Islet of Langerhans (tissue), 1 donor: ENCODE results near the gene GMIP.

Source experiments
- FAIRE-seq: peaks from one replicate; lab custom pipeline; 2011; peaks lifted over from hg19 to GRCh38; lab: Jason Lieb, UNC

GMIP gene

DNA sequence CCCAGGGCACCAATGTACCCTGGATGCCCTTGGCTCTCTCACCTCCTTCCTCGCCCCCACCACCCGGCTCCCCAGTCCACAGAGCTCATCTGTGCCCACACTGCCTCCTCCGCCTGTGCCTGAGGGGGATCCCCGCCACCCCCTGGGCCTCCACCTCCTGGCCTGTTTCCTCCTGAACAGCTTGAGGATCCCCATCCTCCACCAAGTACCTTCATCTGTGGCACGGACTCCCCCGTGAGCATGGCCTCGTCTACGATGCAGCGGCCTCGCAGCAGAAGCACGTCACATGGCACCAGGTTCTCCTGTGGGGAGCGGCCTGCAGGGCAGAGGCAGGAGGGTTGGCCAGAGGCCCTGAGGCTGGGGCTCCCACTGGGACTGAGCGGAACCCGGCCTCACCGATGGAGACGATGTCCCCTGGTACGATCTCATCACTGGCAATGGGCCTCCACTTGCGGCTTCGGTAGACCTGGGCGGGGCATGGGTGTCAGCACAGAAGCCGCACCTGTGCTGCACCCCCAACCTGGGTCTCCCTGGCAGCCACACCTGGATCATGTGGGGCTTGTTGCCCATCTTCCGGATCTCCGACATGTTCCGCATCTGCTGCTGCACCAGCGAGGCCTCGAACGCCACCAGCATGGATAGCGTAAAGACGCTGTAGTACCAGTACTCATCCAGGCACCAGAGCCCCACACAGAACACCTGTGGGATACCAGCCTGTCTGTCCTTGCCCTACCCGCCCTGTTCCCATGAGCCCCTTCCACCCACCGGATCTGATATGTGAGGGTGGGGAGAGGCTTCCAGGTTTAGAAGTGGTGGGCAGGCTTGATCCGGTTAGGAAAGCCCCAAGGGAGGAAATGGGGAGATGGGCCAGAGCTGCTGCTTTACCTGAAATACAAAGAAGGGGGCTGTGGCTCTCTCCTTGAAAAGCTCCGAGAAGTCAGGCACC, 13.3 kb upstream of the GMIP start:
- no peak for FAIRE-seq

- no peak for FAIRE-seq
Measured at GRCh38 chr19:19655641-19656343, 12.3 kb upstream of the GMIP start.

- no peak for FAIRE-seq
Measured at GRCh38 chr19:19655051-19655594, 11.7 kb upstream of the GMIP start.

DNA sequence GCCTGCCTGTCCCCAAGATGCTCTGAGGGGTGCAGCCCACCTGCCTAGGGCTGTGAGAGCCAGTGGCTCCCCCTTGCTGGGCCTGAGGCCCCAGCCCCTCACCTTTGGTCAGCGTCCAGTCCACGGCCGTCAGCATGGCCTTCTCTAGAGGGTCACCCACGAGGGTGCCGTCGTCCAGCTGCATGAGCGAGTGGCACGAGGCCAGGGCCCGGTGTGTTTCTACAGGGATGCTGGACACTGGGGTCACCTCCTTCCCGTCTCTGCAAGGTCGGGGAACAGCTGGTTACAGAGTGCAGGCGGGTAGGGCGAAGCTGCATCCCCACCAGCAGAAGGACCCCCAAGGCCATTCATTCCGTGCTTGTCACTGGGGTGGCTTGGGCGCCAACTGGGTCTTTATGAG, 11.0 kb upstream of the GMIP start:
- FAIRE-seq = no peak

- FAIRE-seq = no peak
Measured at GRCh38 chr19:19653597-19654147, 10.2 kb upstream of the GMIP start.

DNA sequence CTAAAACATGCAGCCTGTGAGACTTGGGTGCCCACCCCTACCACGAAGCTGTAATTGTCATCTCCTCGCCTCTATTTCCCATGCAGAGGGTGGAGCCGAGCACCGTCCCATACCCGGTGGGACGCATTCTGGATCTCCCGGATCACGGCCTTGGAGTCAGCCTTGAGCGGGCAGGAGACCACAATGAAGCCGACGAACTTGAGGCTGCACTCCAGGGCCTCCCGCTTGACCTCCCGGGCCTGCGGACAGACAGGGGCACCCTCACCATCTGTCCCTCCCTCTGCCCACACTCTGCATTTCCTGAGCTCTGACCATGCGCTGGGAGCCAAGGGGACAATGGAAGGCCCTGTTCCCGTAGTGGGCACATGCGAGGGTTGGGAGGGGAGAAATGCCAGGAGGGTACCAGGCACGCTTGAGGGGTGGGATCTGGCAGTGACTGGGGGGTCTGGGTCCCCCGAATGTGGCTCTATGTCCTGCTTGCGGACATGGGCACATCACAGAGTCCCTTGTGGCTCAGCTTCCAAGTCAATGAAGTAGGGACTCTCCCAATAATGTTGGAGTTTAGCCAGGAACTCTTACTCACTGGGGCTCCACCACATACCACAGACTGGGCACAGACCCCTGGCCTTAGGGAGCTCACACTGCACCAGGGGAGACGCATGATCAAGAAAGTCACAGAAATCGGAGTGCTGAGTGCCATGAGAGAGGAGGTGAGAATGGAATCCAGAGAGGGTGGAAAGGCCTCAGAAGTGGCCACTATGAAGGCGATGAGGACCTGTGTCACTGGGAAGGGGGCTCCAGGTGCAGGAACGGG, 9.2 kb upstream of the GMIP start:
- no peak for FAIRE-seq

- no peak for FAIRE-seq
Measured at GRCh38 chr19:19651076-19651475, 7.6 kb upstream of the GMIP start.

DNA sequence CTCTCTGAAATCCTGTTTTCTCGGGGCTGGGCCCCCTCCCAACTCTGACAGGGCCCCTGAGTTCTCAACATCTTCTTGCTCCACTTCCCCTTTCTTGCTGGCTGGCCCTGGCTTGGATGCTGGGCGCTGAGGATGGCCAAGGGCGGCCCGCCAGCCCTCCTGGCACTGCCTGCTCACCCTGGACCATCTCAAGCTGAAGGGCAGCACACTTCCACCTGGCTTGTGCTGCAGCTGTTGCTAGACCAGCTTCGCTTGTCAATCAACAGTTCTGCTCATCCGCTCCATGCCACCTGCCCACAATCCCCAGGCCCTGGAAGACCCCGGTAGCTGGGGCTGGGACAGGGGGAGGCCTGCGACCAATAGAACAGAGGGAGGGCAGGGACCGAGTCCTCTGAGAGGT, 6.9 kb upstream of the GMIP start:
- FAIRE-seq = no peak

- no peak for FAIRE-seq
Measured at GRCh38 chr19:19649580-19649995, 6.1 kb upstream of the GMIP start.

DNA sequence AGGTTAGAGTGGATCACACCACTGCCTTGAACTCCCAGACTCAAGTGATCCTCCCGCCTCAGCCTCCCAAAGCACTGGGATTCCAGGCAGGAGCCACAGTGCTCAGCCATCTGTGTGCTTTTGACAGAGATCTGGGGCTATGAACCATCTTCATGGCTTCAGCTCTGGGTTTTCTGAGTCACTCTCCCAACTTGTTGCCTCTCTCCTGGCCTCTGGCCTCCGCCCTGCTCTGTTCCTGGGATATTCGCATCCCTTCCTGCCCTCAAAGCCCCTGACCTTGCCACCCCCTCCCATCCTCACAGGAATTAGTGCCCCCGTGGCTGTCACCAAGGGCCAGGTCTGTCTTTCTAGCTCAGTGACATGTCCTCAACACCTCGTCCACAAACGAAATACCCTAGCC, 5.7 kb upstream of the GMIP start:
- no peak for FAIRE-seq

DNA sequence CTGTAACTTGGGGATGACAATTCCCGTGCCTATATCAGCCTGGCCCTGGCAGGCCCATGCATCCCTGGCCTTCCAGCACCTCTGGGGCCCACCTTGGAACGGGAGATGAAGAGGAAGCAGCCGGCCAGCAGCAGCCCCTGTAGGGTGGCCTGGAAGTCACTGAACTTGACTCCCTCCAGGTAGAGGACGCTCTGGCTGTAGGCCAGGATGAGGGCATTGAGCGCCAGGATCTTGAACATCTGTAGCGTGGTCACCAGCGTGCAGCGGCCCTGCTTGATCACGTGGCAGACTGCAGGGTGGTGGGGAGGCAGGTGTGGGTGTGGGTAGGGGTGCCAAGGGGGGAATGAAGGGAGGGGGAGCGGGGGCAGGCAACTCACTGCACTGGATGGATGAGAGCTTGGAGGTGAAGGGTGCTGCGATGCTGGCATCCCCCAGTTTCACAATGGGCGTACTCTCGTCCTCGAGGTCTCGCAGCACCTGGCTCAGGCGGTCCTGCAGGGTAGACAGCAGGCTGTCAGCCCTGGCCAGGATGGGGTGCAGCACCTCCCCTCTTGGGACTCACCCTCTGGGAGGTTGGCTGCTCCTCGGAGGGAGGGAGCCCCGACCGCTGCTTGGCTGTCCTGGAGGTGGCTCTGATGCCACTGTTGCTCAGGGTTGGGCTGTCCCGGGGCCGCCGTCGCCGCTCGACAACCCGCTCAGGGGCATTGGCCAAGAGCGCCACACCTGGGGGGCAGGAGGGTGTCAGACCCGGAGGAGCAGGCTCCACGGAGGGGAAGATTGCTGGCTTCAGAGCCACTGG, 3.8 kb upstream of the GMIP start:
- FAIRE-seq = no peak

DNA sequence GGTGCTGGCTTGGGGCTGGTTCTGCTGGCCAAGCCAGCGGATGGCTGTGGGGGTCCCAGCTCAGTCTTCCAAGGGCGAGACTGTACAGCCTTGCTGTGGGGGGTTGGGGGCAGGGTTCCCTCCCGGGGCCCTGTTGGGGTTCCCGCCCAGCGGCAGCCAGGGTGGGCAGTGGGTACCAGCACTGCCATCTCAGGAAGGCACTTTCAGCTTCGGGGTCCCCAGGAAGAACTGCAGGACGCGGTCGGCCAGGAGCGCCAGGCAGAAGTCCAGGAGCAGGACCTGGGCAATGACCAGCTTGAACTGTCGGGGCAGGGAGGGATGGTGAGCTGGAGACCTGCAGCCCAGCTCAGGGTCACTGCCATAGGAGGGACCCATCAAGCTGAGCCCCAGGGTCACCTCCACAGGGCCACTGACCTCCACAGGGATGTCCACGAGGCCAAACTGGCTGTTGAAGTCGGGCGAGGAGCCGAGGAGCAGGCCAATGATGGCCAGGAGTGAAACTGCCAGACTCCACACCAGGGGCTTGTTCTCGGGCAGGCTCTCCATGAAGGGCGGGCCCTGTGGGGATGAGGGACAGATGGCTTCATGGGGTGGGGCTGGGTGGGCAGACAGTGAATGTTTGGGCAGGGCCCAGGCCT, 1.9 kb upstream of the GMIP start:
- FAIRE-seq = no peak

DNA sequence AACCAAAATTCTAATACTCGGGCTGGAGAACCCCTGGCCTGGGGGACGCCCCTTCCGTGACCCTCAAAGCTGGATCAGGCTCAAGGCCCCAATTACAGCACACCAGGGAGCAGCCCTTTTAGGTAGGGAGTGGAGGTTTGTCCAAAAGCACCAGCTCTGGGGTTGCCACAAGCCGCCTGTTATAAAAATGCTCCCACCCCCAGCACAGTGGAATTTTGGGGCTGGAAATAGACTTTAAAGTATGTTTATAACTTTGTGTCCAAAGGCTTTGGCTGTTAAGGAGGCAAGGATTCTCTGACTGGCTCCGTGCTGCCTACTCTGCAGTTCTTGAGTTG, 564 bp upstream of the GMIP start:
- no peak for FAIRE-seq

DNA sequence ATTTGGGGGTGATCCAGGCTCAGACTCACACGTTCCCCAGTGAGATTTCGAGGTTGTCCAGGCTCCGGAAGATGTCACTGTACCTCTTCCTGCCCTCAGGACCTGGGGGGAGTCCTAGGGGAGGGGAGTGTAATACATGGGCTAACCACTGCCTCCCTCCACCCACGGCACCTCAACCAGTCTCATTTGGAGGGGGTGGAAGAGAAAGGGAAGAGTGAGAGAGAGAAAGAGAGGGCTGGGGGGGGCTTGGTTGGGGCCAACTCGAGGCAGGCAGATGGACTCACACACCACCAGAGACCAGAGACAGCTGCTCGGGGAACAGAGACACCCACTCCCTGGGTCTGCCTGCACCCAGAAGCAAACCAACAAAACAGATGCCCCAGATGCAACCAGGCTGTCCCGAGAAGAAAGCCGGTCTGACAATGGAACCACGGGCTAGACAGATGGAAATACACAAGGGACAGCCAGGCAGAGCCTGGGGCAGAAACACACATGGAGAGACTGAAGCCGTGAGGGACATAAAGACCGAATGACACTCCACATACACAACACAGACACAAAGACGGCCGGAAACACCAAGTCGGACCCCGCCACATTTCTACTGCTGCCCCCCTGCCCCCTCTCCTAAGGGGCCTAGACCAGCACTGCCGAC, 825 bp downstream of the GMIP start:
- FAIRE-seq = no peak

- no peak for FAIRE-seq
Measured at GRCh38 chr19:19637523-19638251, 5.8 kb downstream of the GMIP start.

GRCh38 chr19:19637186-19637522, 6.3 kb downstream of the GMIP start:
- FAIRE-seq = no peak

DNA sequence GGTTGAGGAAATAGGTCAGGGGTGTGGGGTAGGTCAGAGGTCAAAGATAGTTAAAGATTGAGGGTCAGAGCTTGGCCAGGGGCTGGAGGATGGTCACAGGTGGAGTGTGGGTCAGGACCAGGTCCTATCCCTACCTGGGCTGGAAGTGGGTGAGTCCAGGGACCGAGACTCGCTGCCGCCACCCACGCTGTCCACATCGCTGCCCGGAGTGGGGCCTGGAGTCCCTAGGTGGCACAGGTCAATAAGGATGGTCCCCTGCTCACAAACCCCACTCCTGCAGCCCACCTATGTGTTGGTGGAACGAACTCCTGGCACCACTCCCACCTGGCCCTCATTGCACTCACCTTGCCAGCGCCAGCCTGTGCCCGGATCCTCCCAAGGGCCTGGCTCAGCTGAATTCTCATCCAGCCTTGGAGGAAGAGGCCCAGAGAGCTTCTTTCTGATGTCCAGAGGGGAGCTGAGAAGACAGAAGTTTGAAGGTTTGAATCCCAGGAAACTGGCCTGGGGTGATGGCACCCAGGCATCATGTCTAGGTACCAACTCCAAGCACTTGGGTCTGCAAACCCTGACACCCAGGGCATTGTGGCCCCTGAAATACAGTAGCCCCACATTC, 6.8 kb downstream of the GMIP start:
- no peak for FAIRE-seq

- FAIRE-seq = no peak
Measured at GRCh38 chr19:19635313-19635702, 8.1 kb downstream of the GMIP start.

- no peak for FAIRE-seq
Measured at GRCh38 chr19:19634516-19635312, 8.7 kb downstream of the GMIP start.
